Measurements from ENCODE around the gene RUNX1. TPM values are rescaled to one million over a fixed set of nuclear protein-coding genes. Genes with fewer than 3 reads are reported as not detected.
A peak's percentile ranks its signal among the peaks of the same experiment; 100 is the strongest.

Gene RUNX1
- total and polyA plus RNA-seq, 2 of the 13 experiments (the other 11 are each of a cell fraction or from before 2014, with no cell fraction given), result 5.4 to 6.4 TPM

- TF ChIP-seq ZNF770 (CRISPR knock-in tag; IDR thresholded peaks at IDR 0.05) (no peak), ZFP37 (CRISPR knock-in tag; IDR thresholded peaks at IDR 0.05; ENCODE audit: borderline replicate concordance) (no peak), ZBTB8A (CRISPR knock-in tag; IDR thresholded peaks at IDR 0.05; ENCODE audit: borderline replicate concordance, low read depth) (no peak), DZIP1 (CRISPR knock-in tag; IDR thresholded peaks at IDR 0.05) (no peak), ZSCAN25 (CRISPR knock-in tag; IDR thresholded peaks at IDR 0.05) (no peak), ZNF317 (CRISPR knock-in tag; IDR thresholded peaks at IDR 0.05) (no peak), ISL2 (CRISPR knock-in tag; IDR thresholded peaks at IDR 0.05) (peak; percentile 69; the same call in 1 of the 2 replicates), FOSL2 (CRISPR knock-in tag; IDR thresholded peaks at IDR 0.05) (peak; percentile 71), USF2 (IDR thresholded peaks at IDR 0.05; ENCODE audit: low read depth, low read length) (no peak), USF2 (CRISPR knock-in tag; IDR thresholded peaks at IDR 0.05; ENCODE audit: borderline replicate concordance) (no peak), CENPT (CRISPR knock-in tag; IDR thresholded peaks at IDR 0.05; ENCODE audit: low read depth) (no peak), ASH2L (IDR thresholded peaks at IDR 0.05; ENCODE audit: insufficient read length, low read depth, low read length) (peak; percentile 51), MXD1 (CRISPR knock-in tag; IDR thresholded peaks at IDR 0.05) (no peak), ZNF678 (CRISPR knock-in tag; IDR thresholded peaks at IDR 0.05) (no peak), ZNF331 (CRISPR knock-in tag; IDR thresholded peaks at IDR 0.05) (peak; percentile 64; the same call in 1 of the 2 replicates), NFKBIZ (CRISPR knock-in tag; IDR thresholded peaks at IDR 0.05) (no peak), CHD2 (IDR thresholded peaks at IDR 0.05; ENCODE audit: low read depth, low read length) (no peak), NFATC3 (CRISPR knock-in tag; IDR thresholded peaks at IDR 0.05) (no peak), RARG (CRISPR knock-in tag; IDR thresholded peaks at IDR 0.05; ENCODE audit: low read depth) (no peak), ZNF83 (CRISPR knock-in tag; IDR thresholded peaks at IDR 0.05; ENCODE audit: borderline replicate concordance) (no peak), ZSCAN12 (CRISPR knock-in tag; IDR thresholded peaks at IDR 0.05) (no peak), FOXP1 (IDR thresholded peaks at IDR 0.05) (no peak), FOXP1 (CRISPR knock-in tag; IDR thresholded peaks at IDR 0.05) (peak; percentile 52), CCAR2 (optimal IDR thresholded peaks at IDR 0.05; ENCODE audit: low read depth, low read length) (no peak), ATF3 (CRISPR knock-in tag; IDR thresholded peaks at IDR 0.05) (0 out of 2 replicates have a peak, but pooled peaks have one; percentile 17), ZNF841 (CRISPR knock-in tag; IDR thresholded peaks at IDR 0.05; ENCODE audit: borderline replicate concordance) (no peak)
These were observed 29.5 kb downstream of the RUNX1 start (continued) for GRCh38 chr21:35019631-35020032.

All from HepG2 (cell line).